K562 (cell line): ENCODE results near the gene CTDSPL. TPM values are rescaled to one million over a fixed set of nuclear protein-coding genes. Genes with fewer than 3 reads are reported as not detected.
A peak's percentile ranks its signal among the peaks of the same experiment; 100 is the strongest.

Source experiments
- ARHGAP35 ChIP-seq: fragments of 450-650 bp; IDR thresholded peaks from 2 replicates; pipeline ENCODE4 v1.6.1; 2018; ENCODE audit not compliant: partially characterized antibody
- ARNT ChIP-seq, 2 experiments: fragments of 450-650 bp; IDR thresholded peaks; 2 replicates each; pipeline ENCODE4 v1.6.1; 2016; ENCODE audit warnings: mild to moderate bottlenecking in 1 of 2
- CREM ChIP-seq: IDR thresholded peaks from 2 replicates; pipeline ENCODE4 v1.6.1; 2014; ENCODE audit warnings: antibody characterized with exemption, low read depth
- CTBP1 ChIP-seq: fragments of 450-650 bp; IDR thresholded peaks from 2 replicates; pipeline ENCODE4 v1.6.1; 2016; ENCODE audit warnings: borderline replicate concordance
- E2F3 ChIP-seq: fragments of 250-450 bp; sonication (Bioruptor Pico); IDR thresholded peaks from 2 replicates; pipeline ENCODE4 v1.4.0; 2020; ENCODE audit warnings: mild to moderate bottlenecking
- ELF1 ChIP-seq: fragments of 200-800 bp; sonication (Bioruptor generic); IDR thresholded peaks from 2 replicates; pipeline ENCODE4 v1.6.1; 2016; ENCODE audit warnings: missing genetic modification characterization, missing compliant biosample characterization
- ELF4 ChIP-seq: fragments of 450-650 bp; formaldehyde crosslinking; IDR thresholded peaks from 2 replicates; pipeline ENCODE4 v1.4.0; 2022; ENCODE audit warnings: missing genetic modification characterization
- EP300 ChIP-seq: IDR thresholded peaks from 2 replicates; pipeline ENCODE4 v1.6.1; 2012; ENCODE audit warnings: low read length, improper control_type of control experiment
- FUS ChIP-seq: fragments of 200-400 bp; formaldehyde crosslinking; optimal IDR thresholded peaks from 2 replicates; pipeline ENCODE3; 2017; ENCODE audit warnings: low read depth, low read length
- NFRKB ChIP-seq: fragments of 450-650 bp; IDR thresholded peaks from 2 replicates; pipeline ENCODE4 v1.6.1; 2016; ENCODE audit warnings: low read depth
- RBM14 ChIP-seq: fragments of 200-400 bp; formaldehyde crosslinking; IDR thresholded peaks from 2 replicates; pipeline ENCODE4 v1.6.1; 2018; ENCODE audit warnings: low read depth, mild to moderate bottlenecking, low read length, moderate library complexity, borderline replicate concordance; ENCODE audit not compliant: insufficient read depth
- RFX5 ChIP-seq: IDR thresholded peaks from 2 replicates; pipeline ENCODE4 v1.6.1; 2011; ENCODE audit warnings: low read depth, mild to moderate bottlenecking, improper control_type of control experiment, low read length
- TAF15 ChIP-seq: fragments of 200-400 bp; formaldehyde crosslinking; IDR thresholded peaks from 2 replicates; pipeline ENCODE4 v1.6.1; 2017; ENCODE audit warnings: mild to moderate bottlenecking, low read depth, low read length, moderate library complexity
- TBP ChIP-seq: optimal IDR thresholded peaks from 2 replicates; pipeline ENCODE3; 2011; ENCODE audit warnings: low read depth, low read length, improper control_type of control experiment
- TCF7 ChIP-seq: sonication (generic); IDR thresholded peaks from 2 replicates; pipeline ENCODE4 v1.6.1; 2016; ENCODE audit warnings: antibody characterized with exemption, borderline replicate concordance
- TEAD2 ChIP-seq: fragments of 450-650 bp; IDR thresholded peaks from 2 replicates; pipeline ENCODE4 v1.6.1; 2016; ENCODE audit warnings: missing genetic modification characterization, control low read depth, missing compliant biosample characterization
- TFAM ChIP-seq: fragments of 250-450 bp; sonication (Bioruptor Pico); conservative IDR thresholded peaks from 2 replicates; pipeline ENCODE4 v1.5.0; 2021; ENCODE audit warnings: mild to moderate bottlenecking, moderate library complexity
- ZKSCAN3 ChIP-seq: fragments of 250-450 bp; sonication (Bioruptor Pico); IDR thresholded peaks from 2 replicates; pipeline ENCODE4 v1.4.0; 2020
- ZNF431 ChIP-seq: sonication (generic); formaldehyde crosslinking; IDR thresholded peaks from 2 replicates; pipeline ENCODE4 v1.8.0; 2022; ENCODE audit warnings: mild to moderate bottlenecking, missing genetic modification reagents
- polyA plus RNA-seq, 8 experiments: library from polyadenylated mRNA; depleted of rRNA in 4 of 8; stranded (reverse) in 5 of 8; unstranded in 3 of 8; fragments of >200 nt; fragmentation: Nextera tagmentation in 2 of 8; fragmentation: Illumina TruSeq in 1 of 8; extraction: Ambion mirVana in 2 of 8; extraction: Trizol in 1 of 8; gene quantifications; 2 replicates each; pipeline versions ENCODE4 v1.2.1 to v1.2.3, GENCODE V29; 2011 to 2014; ENCODE audit warnings: inconsistent platforms in 1 of 8, missing spikeins in 1 of 8
- total RNA-seq, 7 experiments: library from RNA; depleted of rRNA in 6 of 7; stranded (reverse); fragments of >200 nt in 6 of 7; fragmentation: Illumina TruSeq in 2 of 7; extraction: Trizol in 2 of 7; gene quantifications; 2 replicates each; pipeline versions ENCODE4 v1.2.1 to v1.2.3, GENCODE V29; 2011 to 2021; ENCODE audit warnings: low replicate concordance in 1 of 7
- TF ChIP-seq, protein P1 (sequence below): conservative IDR thresholded peaks from 2 replicates; pipeline ENCODE4 v1.6.1; 2011; ENCODE audit warnings: low read depth, mild to moderate bottlenecking, low read length; ENCODE audit not compliant: control insufficient read depth
- TF ChIP-seq, protein P2 (sequence below): fragments of 250-450 bp; sonication (Bioruptor Pico); IDR thresholded peaks from 2 replicates; pipeline ENCODE4 v1.8.0; 2022; ENCODE audit warnings: moderate library complexity, mild to moderate bottlenecking, inconsistent platforms
- TF ChIP-seq, protein P3 (sequence below): sonication (generic); formaldehyde crosslinking; IDR thresholded peaks from 2 replicates; pipeline ENCODE4 v1.8.0; 2022; ENCODE audit warnings: mild to moderate bottlenecking, missing genetic modification reagents
- TF ChIP-seq, protein P4 (sequence below): sonication (generic); formaldehyde crosslinking; IDR thresholded peaks from 2 replicates; pipeline ENCODE4 v1.8.1; 2023; ENCODE audit warnings: mild to moderate bottlenecking, missing genetic modification reagents

Gene CTDSPL
- total and polyA plus RNA-seq, 9 of the 15 experiments (the other 6 are each of a cell fraction or from before 2014, with no cell fraction given): 5.1 to 19.3 (median 11.3) TPM

DNA sequence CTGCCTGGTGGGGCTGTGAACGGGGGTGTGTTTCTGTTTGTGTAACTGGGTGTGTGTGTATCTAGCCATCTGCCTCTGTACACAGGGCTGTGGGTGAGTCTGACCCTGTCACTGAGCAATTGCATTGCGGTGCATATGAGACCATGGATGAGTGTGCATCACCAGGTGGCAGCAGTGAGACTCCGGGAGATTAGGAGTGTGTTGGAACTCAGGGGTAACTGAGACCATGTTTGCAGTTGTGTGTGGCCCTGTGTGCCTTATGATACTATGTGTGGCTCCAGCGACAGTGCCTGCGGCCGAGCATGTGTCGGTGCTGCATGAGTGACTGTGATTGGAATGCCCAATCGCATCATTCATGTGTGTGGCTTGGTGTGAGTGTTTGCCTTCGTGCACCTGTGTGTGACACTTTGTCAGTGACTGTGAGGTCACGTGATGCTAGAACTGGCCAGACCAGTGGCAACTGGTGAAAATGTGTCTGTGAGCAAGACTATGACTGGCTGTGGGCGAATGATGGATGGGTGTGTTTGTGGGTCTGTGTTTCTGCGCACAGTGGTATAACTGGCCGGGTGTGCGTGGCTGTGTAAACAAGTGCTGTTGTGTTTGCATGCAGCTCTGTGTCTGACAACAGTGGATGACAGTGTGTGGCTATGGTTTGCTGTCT, 142.9 kb downstream of the CTDSPL start (continued):
- no peak for TF ChIP-seq ELF4 (CRISPR knock-in tag)
- TF ChIP-seq, protein P1, sequence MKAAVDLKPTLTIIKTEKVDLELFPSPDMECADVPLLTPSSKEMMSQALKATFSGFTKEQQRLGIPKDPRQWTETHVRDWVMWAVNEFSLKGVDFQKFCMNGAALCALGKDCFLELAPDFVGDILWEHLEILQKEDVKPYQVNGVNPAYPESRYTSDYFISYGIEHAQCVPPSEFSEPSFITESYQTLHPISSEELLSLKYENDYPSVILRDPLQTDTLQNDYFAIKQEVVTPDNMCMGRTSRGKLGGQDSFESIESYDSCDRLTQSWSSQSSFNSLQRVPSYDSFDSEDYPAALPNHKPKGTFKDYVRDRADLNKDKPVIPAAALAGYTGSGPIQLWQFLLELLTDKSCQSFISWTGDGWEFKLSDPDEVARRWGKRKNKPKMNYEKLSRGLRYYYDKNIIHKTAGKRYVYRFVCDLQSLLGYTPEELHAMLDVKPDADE: no peak
- TF ChIP-seq TAF15: no peak
- TF ChIP-seq ZKSCAN3 (CRISPR knock-in tag): no peak
- TF ChIP-seq, protein P2, sequence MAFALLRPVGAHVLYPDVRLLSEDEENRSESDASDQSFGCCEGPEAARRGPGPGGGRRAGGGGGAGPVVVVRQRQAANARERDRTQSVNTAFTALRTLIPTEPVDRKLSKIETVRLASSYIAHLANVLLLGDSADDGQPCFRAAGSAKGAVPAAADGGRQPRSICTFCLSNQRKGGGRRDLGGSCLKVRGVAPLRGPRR (CRISPR knock-in tag): no peak
- no peak for TF ChIP-seq ZNF431 (CRISPR knock-in tag)
- no peak for TF ChIP-seq EP300
- no peak for TF ChIP-seq RBM14
- TF ChIP-seq TEAD2: no peak
- no peak for TF ChIP-seq NFRKB
- TF ChIP-seq CTBP1: peak; percentile 60; the same call in 1 of the 2 replicates
- no peak for TF ChIP-seq FUS
- TF ChIP-seq, protein P3, sequence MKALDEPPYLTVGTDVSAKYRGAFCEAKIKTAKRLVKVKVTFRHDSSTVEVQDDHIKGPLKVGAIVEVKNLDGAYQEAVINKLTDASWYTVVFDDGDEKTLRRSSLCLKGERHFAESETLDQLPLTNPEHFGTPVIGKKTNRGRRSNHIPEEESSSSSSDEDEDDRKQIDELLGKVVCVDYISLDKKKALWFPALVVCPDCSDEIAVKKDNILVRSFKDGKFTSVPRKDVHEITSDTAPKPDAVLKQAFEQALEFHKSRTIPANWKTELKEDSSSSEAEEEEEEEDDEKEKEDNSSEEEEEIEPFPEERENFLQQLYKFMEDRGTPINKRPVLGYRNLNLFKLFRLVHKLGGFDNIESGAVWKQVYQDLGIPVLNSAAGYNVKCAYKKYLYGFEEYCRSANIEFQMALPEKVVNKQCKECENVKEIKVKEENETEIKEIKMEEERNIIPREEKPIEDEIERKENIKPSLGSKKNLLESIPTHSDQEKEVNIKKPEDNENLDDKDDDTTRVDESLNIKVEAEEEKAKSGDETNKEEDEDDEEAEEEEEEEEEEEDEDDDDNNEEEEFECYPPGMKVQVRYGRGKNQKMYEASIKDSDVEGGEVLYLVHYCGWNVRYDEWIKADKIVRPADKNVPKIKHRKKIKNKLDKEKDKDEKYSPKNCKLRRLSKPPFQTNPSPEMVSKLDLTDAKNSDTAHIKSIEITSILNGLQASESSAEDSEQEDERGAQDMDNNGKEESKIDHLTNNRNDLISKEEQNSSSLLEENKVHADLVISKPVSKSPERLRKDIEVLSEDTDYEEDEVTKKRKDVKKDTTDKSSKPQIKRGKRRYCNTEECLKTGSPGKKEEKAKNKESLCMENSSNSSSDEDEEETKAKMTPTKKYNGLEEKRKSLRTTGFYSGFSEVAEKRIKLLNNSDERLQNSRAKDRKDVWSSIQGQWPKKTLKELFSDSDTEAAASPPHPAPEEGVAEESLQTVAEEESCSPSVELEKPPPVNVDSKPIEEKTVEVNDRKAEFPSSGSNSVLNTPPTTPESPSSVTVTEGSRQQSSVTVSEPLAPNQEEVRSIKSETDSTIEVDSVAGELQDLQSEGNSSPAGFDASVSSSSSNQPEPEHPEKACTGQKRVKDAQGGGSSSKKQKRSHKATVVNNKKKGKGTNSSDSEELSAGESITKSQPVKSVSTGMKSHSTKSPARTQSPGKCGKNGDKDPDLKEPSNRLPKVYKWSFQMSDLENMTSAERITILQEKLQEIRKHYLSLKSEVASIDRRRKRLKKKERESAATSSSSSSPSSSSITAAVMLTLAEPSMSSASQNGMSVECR: peak; percentile 61; the same call in 1 of the 2 replicates
- TF ChIP-seq ARNT (IDR thresholded peaks at IDR 0.05): no peak; a peak in 1 of 4 replicates
- TF ChIP-seq, protein P4, sequence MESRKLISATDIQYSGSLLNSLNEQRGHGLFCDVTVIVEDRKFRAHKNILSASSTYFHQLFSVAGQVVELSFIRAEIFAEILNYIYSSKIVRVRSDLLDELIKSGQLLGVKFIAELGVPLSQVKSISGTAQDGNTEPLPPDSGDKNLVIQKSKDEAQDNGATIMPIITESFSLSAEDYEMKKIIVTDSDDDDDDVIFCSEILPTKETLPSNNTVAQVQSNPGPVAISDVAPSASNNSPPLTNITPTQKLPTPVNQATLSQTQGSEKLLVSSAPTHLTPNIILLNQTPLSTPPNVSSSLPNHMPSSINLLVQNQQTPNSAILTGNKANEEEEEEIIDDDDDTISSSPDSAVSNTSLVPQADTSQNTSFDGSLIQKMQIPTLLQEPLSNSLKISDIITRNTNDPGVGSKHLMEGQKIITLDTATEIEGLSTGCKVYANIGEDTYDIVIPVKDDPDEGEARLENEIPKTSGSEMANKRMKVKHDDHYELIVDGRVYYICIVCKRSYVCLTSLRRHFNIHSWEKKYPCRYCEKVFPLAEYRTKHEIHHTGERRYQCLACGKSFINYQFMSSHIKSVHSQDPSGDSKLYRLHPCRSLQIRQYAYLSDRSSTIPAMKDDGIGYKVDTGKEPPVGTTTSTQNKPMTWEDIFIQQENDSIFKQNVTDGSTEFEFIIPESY (CRISPR knock-in tag): no peak
- no peak for TF ChIP-seq ARHGAP35
- no peak for TF ChIP-seq E2F3 (CRISPR knock-in tag)
- no peak for TF ChIP-seq RFX5
- TF ChIP-seq TFAM (CRISPR knock-in tag): no peak
- TF ChIP-seq TCF7: no peak
- TF ChIP-seq CREM: peak; percentile 78
- no peak for TF ChIP-seq ELF1
- TF ChIP-seq TBP: no peak
